Adrenal gland (tissue), 5 donors: ENCODE data around the gene SDSL.

Source experiments
- CTCF ChIP-seq, 6 experiments: fragments of 450-650 bp in 4 of 6; fragments of 200-600 bp in 2 of 6; sonication (generic) in 1 of 6; IDR thresholded peaks; 1 replicate in 5 of 6; 2 replicates in 1 of 6; pipeline versions ENCODE4 v1.5.1 to v1.8.0; 2016 to 2021; ENCODE audit warnings: antibody characterized with exemption in 6 of 6, mild to moderate bottlenecking in 2 of 6, moderate library complexity in 1 of 6
- POLR2A ChIP-seq, 2 donors: fragments of 450-650 bp; IDR thresholded peaks; one replicate each; pipeline ENCODE4 v1.6.1; 2017; ENCODE audit warnings: antibody characterized with exemption in 2 of 2, mild to moderate bottlenecking in 2 of 2, moderate library complexity in 1 of 2
- donor health status: DM: no; HTN: no; CAD: no.

GRCh38 chr12:113414519-113415038 is 7.6 kb upstream of the SDSL start:
- TF ChIP-seq CTCF (IDR thresholded peaks at IDR 0.05) (no peak), POLR2A (IDR thresholded peaks at IDR 0.05) (no peak)
